Mesenteric fat pad (tissue), 1 donor: ENCODE data around the gene GLRX. TPM values are rescaled to one million over a fixed set of nuclear protein-coding genes. Genes with fewer than 3 reads are reported as not detected.

Experiments
- DNase-seq: peaks from one replicate; pipeline ENCODE4 v3.0.0-alpha.2; 2020; ENCODE audit warnings: low spot score
- total RNA-seq: library from RNA; stranded (reverse); fragmentation: NEBNext Ultra II Directional; extraction: Animal tissue kit (Norgen Biotek cat#: 25700); gene quantifications from one replicate; pipeline ENCODE4 v1.2.1, GENCODE V29; 2021
- donor health status: DM: yes; HTN: yes; CAD: no.

Gene GLRX
- total RNA-seq, 1 donor from 2014 or later: 155 TPM

DNA sequence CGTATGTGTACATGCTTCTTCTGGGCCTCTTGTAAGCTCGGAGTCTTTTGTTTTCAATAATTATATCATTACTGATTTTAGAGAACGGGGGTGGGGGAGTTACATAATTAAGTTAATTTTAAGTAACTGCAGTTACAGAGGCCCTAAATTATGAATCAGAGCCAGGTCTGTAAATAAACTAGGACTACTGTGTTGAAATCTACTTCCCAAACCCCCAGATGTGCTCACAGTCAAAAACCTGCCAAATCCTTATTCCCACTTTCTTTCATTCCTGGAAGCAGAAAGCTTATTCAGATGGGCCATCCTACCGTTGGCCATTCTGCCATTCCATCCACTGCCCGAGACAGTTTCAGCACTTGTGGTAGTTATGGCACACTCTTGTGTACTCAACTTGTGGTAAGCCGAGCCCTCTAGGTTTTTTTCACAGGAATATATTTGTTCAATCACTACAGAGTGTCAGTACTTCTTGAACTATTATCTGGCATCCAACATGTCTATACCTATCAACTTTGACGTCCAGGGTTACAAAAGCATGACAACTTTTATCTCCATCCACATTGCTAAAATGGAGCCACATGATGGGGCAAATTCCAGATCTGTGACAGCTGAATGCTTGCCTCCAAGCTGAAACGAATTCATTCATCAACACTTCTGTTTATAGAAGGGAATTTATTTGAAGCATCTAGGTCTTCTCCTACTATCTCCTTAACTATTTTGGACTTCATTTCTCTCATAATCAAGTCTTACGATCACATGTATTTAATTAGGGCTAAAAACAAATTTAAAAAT lies 37.8 kb downstream of the GLRX start:
- DNase-seq: no peak

DNA sequence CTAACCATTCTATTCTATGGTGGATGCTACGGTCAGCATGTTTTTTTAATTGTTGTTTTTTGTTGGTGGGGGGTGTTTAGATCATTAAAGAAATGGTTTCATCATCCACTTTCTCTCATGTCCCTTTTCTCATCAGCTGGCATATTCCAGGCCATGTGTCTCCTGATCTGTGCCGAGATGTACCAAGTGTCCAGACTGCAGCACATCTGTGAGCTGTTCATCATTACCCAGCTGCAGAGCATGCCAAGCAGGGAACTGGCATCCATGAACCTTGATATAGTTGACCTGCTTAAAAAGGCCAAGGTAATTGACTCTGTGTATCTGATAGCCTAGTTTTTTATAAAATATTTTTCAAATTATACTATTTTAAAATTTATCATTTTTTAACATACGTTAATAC lies 38.9 kb downstream of the GLRX start:
- DNase-seq: no peak

DNA sequence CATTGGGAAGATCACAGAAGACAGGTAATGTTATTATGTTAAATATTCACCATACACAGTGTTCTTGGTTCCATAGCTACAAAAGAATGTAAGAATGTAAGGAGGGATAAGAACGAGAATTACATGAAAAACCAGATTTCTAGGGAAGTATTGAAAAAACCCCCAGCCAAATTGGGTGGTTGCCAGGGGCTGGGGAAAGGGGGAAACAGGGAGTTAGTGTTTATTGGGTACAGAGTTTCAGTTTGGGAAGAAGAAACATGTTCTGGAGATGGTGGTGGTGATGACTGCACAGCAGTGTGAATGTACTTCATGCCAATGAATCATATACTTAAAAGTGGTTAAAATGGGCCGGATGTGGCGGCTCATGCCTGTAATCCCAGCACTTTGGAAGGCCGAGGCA lies 40.3 kb downstream of the GLRX start:
- no peak for DNase-seq

DNA sequence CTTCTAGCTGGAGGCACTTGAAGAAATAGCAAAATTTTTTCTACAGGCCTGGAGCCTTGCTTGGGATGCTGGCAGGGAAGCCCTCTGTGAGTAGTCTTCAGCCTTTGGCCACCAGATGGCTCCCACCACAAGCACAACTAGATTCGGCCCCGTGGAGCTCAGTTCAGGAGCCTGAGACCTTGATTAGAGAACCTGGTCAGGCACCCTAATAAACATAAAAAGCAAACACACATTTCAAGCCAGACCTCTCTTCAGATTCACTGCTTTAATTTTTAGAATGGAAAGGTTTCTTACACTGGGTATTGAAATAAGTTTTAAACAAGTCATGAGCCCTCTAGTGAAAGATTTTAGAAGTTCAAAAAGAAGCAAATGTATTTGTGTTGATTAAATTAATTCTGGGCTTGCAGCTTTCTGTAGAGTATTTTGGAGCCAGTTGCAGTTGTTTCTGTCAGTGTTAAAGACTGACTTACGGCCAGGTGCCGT lies 41.4 kb downstream of the GLRX start:
- peak; percentile 90 for DNase-seq

DNA sequence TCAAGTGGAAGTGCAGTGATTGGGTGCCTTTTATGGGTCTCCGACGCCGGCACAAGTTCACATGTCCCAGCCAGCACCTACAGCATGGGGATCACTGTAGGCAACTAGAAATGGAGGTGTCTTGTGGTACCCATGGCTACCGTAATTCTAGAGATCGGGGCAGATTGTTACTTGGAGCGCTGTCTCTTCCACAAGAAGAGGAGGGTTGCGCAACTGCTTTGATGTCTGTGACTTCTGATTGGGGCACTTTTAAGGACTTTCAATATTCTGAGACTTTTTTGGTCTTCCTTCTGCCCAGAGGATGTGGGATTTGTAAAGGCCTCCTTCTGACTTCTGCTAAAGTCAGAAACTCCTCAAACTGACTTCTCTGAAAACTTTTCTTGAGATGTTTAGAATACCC lies 41.9 kb downstream of the GLRX start:
- no peak for DNase-seq

DNA sequence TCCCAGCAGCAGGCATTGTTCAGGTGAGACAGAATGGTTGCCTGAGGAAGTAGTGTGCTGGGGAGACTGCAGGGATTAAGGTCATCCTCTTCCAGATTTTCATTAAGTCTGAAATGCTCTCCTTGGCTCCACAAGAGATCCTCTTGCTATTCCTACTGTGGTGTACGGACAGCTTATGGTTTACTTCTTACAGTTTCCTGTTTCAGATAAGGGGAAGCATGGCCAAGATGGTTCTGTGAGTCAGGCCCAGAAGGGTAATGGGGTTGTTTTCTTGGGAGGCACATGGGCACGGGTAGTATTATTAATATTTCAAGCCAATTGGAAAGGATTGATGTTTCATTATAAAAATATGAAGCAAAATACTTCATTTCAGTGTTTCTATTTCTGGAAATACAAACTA lies 42.9 kb downstream of the GLRX start:
- DNase-seq: no peak

DNA sequence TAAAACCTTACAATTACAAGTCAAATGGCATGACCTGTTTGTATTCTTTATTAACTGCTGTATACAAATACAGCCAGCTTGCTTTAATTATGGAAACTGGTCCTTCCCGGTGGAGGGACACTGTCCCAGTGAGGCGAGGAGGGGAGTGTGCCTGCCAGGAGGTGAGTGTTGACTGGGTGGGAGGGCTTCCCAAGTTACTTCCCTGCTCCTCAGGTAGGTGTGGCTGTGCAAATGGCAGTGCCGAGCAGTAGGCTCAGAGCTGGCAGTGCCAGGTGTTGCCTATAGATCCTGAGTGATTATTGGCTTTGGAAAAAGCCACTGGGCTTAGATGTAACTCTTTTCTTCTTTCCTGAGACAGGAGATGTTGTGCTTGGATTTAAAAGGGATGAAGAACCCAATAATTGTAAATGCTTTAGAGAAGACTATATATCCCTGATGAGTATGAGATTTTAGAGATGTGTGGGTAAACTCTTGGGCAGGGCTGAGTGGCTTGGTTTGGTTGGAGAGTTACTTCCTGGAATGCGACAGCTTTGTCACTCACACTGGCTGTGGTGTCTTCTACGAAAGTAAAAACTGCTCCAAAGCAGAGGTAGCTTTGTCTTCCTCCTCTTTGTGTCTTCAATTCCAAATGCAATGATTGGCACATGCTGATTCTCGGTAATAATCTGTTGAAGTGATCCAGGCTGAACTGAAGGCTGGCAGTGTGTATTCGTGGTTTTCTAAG lies 43.7 kb downstream of the GLRX start:
- DNase-seq: no peak

DNA sequence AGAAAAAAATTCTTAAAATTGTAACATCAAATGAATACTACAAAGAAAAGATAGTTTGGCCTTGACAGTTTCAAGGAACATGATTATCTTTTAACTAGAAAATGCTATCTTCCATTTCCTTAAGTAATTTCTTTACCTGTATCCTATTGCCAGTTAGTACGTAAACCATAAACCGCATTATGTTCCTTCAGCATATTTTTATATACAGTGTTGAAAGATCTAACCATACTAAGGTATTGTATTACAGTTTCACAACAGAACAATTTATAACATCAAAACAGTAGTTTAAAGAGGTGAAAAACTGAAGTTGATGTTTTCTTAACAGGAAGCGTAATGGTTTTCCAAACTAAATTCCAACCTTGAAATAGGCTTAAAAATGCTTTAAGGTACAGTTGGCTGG lies 45.1 kb downstream of the GLRX start:
- DNase-seq: no peak

DNA sequence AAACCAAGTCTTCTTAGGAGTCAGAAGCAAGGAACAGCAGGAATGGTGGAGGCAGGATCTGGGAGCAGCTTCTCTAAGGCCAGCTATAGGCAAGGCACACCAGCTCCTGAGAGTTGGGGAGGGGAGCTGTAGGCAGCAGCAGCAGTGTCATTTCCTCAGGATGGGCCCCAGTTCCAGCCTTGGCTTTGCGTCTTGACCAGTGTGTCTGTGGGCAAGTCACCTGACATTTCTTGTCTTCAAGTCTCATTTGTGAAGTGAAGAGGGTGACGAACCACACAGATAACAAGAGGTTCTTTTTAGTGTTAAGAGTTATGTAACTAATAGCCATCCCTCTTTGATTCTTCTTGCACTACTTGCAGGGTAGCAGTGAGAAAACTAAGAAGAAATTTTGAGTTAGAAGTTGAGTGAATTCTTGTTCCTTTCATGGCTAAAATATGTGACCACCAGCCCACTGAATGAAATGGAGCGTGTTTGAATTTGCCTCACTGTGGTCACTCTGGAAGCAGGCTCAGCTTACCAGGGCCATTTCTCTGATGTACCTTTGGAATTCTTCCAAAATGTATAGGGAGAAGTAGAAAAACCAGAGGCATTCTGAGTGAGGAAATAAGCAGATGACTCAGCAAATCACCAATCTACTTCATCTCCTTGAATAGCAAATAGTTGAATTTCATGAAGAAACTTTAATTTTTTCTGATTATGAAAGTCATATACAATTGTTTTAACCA lies 49.0 kb downstream of the GLRX start:
- no peak for DNase-seq

DNA sequence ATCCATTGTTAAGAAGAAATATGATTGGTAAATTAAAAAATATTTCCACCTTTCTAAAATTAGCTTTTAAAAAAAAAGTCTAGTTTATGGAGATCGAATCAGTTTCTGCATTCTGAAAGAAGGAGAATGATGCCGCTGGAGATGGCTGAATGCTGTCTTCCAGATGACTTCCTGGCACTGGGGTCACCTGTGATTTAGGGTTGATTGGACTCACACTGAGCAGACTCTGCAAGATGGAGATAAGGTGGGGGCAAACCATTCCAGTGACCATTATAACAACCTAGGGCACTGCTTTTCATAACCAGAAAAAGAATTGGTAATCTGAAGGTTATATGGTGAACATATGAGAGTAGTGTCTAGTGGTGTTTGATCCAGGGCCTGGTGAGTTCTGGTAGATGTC lies 50.6 kb downstream of the GLRX start:
- DNase-seq: no peak

DNA sequence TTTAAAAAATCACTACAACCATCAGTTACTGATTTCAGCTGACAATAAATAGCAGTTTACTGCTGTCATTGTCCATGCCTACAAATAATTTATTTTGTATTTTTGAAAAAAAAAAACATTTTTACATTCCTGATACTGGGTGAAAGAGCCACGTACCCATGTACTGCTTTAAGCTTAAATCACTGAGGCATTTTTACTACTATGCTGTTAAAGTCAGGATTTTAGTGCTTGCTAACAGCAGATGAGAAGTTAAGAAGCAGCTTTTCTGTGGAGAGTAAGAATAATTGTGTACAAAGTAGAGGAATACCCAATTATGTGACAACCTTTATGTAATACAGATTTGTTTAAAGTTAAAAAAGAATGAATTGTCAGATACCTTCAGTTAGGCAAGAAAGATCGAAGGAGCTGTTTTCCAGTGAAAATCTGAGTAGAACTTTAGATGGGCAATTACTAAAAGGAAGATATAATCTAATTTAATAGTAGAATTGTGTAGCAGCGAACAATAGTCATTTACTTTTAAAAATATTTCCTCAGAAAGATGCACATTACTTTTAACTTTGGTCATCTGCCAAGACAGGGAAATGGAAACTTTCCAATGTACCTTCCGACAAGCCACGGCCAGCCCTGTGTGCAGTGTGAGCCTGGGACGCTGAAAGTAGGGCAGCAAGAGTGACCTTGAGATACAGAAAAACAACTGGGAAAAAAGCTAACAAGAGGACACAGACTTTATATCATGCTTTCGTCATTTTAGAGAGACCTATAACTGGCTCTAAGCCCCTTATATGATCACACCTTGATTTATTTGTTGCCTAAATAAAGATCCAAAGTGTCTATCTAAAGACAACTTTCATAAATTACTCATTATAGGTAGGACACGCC lies 51.5 kb downstream of the GLRX start:
- no peak for DNase-seq

DNA sequence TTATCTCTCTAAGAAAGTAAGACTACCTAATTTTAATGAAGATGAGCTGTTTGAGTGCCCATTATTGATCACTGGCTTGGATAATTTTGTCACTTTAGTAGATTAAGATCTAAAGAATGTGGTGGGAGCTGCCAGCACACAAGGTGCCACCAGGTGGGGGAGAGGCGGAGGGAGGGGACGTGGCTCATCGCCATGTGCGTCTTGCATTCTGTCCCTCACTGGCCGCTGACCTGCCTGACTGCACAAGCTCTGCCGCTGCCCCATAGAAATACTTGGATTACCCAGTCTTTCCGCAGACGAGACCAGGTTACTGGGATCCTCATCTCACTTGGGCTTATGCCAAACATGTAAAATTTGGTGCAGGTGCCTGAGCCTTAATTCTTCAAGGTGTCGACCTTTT lies 53.8 kb downstream of the GLRX start:
- DNase-seq: no peak

DNA sequence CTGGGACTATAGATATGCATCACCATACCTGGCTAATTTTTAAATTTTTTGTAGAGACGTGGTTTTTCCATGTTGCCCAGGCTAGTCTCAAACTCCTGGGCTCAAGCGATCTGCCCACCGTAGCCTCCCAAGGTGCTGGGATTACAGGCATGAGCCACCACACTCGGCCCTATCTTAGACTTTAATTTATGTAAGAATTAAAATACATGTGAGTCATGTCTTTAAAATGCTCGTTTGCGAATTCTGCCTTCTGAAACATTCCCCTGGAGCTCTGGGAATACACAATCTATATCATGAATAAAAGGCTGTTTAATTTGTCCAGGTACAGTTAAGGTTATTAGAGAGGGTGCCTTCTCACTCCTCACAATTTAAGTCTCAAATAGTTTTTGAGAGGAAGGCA lies 58.6 kb downstream of the GLRX start:
- no peak for DNase-seq

Other genes starting within 250 kb of the GLRX start
- 0.32 TPM for gene GPR150, start 202.6 kb downstream of the GLRX start, total RNA-seq
- 1.1 TPM for gene RFESD, start 175.9 kb downstream of the GLRX start, total RNA-seq
- gene SPATA9, start 139.7 kb downstream of the GLRX start, total RNA-seq: 3.5 TPM
- gene RHOBTB3, start 91.4 kb downstream of the GLRX start, total RNA-seq: 160 TPM
- gene ELL2, start 139.1 kb upstream of the GLRX start, total RNA-seq: 229 TPM